HG02588 (cell line): ENCODE data around the gene ENPP4.
"Not testable (repeated sequence)": the region's sequence is repeated elsewhere in the genome, so short reads cannot be mapped to it uniquely, and the experiment has no call there.

Experiments
- ATAC-seq: cut with Tn5 transposase; IDR thresholded peaks from one replicate; pipeline ENCODE4 v1.9.1; 2021; ENCODE audit warnings: mild to moderate bottlenecking, moderate library complexity; ENCODE audit not compliant: unreplicated experiment

The ENPP4 gene

GRCh38 chr6:46129629-46130511 lies at the start of gene ENPP4:
TSS of gene ENPP4 (plus strand) at chr6:46129989. CDS start at chr6:46139584, 9,595 bp downstream.
- ATAC-seq: peak; percentile 99

- ATAC-seq: no peak
Observed at GRCh38 chr6:46080111-46080510, 49.7 kb upstream of the ENPP4 start.

GRCh38 chr6:46085688-46086087 lies 44.1 kb upstream of the ENPP4 start:
- ATAC-seq: not testable (repeated sequence)

GRCh38 chr6:46090115-46091079 lies 39.4 kb upstream of the ENPP4 start:
- no peak for ATAC-seq

GRCh38 chr6:46091080-46091478 lies 38.7 kb upstream of the ENPP4 start:
- ATAC-seq: no peak

- ATAC-seq: no peak
Observed at GRCh38 chr6:46095251-46095650, 34.5 kb upstream of the ENPP4 start.

- no peak for ATAC-seq
Observed at GRCh38 chr6:46097366-46097765, 32.4 kb upstream of the ENPP4 start.

- no peak for ATAC-seq
Observed at GRCh38 chr6:46098678-46099077, 31.1 kb upstream of the ENPP4 start.

GRCh38 chr6:46099952-46100351 lies 29.8 kb upstream of the ENPP4 start:
- no peak for ATAC-seq

- no peak for ATAC-seq
Observed at GRCh38 chr6:46102123-46102522, 27.7 kb upstream of the ENPP4 start.

- no peak for ATAC-seq
Observed at GRCh38 chr6:46103441-46104115, 26.2 kb upstream of the ENPP4 start.

GRCh38 chr6:46104209-46104608 lies 25.6 kb upstream of the ENPP4 start:
- peak; percentile 66 for ATAC-seq

GRCh38 chr6:46105568-46105967 lies 24.2 kb upstream of the ENPP4 start:
- no peak for ATAC-seq

- ATAC-seq: no peak
Observed at GRCh38 chr6:46113370-46113769, 16.4 kb upstream of the ENPP4 start.

- ATAC-seq: no peak
Observed at GRCh38 chr6:46115634-46116033, 14.2 kb upstream of the ENPP4 start.

- ATAC-seq: no peak
Observed at GRCh38 chr6:46116289-46116688, 13.5 kb upstream of the ENPP4 start.

GRCh38 chr6:46118157-46118556 lies 11.6 kb upstream of the ENPP4 start:
- ATAC-seq: no peak

GRCh38 chr6:46118836-46119235 lies 11.0 kb upstream of the ENPP4 start:
- ATAC-seq: no peak

GRCh38 chr6:46119679-46120078 lies 10.1 kb upstream of the ENPP4 start:
- ATAC-seq: not testable (repeated sequence)

- ATAC-seq: no peak
Observed at GRCh38 chr6:46128476-46128875, 1.3 kb upstream of the ENPP4 start.

- ATAC-seq: peak; percentile 1
Observed at GRCh38 chr6:46129291-46129628, 529 bp upstream of the ENPP4 start.
